GM18519 (cell line): ENCODE results near the gene JAZF1.

Source experiments
- ATAC-seq: cut with Tn5 transposase; IDR thresholded peaks from one replicate; pipeline ENCODE4 v1.9.1; 2021; ENCODE audit warnings: mild to moderate bottlenecking, moderate library complexity; ENCODE audit not compliant: unreplicated experiment, low FRiP score

JAZF1 gene

DNA sequence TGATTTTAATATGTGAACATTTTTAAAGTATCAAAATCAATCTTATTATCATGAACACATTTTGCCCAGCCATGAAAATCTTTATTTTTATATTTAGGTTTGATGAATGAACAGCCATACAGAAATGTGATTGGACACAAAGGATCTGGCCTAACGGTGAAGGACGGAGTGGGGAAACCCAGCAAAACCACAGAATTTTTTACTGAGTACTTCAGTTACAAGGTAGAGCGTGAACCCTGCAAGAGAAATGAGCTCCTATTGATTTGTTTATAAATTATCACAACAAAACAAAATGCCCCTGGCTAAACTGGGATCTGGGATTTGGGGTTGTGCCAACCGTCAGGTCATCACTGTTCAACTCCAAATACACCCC, 118.8 kb downstream of the JAZF1 start:
- no peak for ATAC-seq

DNA sequence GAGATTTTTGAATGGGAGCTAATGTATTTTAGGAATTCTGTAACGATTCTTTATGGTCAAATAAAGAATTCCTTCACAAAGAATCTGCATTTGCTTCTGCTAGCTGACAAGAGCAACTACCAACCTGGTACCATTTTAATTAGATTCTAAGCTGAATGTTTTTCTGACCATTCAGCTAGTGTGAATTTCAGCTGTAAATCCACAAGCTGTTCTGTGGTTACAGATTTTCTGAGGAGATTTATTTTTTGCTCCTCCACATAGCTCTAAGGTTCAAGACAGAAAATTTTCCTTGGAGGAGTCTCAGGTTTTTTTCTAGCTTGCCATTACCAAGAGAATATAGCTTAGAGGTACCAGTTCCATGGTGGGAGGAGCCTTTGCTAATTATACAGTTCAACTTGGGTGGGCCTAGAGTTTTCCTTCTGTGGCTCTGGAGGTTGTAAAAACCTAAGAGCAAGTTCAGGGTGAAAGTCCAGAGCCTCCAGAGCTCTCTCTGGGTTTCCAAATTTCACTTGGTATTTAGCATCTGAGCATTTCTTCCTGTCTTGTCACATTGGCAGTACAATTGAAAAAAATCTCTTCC, 120.1 kb downstream of the JAZF1 start:
- ATAC-seq, result no peak

GRCh38 chr7:28055161-28055544, 125.4 kb downstream of the JAZF1 start:
- no peak for ATAC-seq

DNA sequence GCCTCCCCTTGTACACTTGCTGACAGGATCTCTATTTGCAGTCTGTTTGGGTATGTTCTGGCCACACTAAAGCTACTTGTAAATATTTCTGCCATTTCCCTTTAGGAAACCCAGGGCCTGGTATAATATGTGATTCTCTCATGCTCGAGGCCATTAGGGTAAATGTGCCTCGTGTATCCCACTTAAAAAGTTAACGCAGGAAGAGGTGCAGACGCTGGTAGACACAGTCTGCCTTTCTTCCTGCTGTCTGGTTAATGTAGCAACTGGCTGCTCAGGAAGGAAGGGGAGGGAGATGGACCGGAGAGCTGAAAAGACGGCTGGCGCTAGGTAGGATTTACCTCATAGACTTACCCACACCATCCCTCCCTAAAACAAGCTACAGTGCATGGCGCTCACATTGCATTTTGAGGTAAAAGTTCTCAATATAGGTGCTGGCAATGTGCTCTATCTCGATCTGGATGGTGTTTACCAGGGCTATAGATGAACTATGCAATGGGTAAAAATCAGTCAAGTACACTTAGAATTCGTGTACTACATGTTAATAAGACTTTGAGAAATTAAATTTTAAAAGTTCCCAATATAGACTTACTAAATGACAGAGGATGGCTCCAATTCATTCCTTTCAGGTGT, 125.9 kb downstream of the JAZF1 start:
- no peak for ATAC-seq

DNA sequence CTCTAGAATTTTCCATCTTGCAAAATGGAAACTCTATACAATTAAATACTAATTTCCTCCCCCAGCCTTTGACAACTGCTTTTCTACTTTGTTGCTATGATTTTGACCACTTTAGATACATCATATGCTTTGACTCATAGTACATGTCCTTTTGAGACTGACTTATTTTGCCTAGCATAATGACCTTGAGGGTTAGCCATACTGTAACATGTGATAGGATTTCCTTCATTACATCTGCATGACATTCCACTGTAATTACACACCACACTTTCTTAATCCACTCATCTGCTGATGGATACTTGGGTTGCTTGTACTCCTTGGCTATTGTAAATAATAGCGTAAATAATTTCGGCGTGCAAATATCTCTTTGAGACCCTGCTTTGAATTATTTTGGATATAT, 127.7 kb downstream of the JAZF1 start:
- ATAC-seq, result no peak

GRCh38 chr7:28048694-28049093, 131.9 kb downstream of the JAZF1 start:
- no peak for ATAC-seq

DNA sequence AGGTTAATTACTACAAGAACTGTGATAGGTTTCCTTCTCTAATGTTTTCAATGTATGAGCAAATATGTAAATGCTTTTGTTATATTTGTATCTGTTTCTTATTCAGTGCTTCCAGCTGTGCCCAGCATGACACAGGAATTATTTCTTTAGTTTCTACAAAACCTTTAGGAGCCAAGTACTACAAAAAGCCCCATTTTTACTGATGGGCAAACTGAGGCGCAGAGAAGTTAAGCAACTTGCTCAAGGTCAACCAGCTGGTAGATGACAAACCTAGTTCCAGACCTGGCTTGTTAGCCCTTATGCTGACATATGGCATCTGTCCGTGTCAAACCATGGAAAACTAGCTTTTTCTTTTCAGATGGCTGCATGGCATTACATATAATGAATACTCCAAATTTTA, 134.6 kb downstream of the JAZF1 start:
- no peak for ATAC-seq

- ATAC-seq, result no peak
These were observed 135.0 kb downstream of the JAZF1 start for GRCh38 chr7:28045592-28045991.

GRCh38 chr7:28044825-28045224, 135.8 kb downstream of the JAZF1 start:
- no peak for ATAC-seq

DNA sequence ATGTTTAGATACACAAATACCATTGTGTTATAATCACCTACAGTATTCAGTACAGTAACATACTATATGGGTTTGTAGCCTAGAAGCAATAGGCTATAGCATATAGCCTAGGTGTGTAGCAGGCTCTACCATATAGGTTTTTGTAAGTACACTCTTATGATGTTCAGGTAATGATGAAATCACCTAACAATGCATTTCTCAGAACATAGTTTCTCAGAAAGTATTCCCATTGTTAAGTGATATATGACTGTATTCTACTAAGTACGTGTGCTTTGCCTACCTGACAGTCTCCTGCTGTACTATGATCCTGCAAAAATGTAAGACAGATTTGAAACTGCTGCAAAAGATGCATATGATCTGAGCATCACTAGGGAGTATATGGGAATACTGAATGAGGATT, 137.9 kb downstream of the JAZF1 start:
- no peak for ATAC-seq

- ATAC-seq, result no peak
These were observed 138.9 kb downstream of the JAZF1 start for GRCh38 chr7:28041508-28042314.

- ATAC-seq, result no peak
These were observed 142.3 kb downstream of the JAZF1 start for GRCh38 chr7:28038175-28038797.

DNA sequence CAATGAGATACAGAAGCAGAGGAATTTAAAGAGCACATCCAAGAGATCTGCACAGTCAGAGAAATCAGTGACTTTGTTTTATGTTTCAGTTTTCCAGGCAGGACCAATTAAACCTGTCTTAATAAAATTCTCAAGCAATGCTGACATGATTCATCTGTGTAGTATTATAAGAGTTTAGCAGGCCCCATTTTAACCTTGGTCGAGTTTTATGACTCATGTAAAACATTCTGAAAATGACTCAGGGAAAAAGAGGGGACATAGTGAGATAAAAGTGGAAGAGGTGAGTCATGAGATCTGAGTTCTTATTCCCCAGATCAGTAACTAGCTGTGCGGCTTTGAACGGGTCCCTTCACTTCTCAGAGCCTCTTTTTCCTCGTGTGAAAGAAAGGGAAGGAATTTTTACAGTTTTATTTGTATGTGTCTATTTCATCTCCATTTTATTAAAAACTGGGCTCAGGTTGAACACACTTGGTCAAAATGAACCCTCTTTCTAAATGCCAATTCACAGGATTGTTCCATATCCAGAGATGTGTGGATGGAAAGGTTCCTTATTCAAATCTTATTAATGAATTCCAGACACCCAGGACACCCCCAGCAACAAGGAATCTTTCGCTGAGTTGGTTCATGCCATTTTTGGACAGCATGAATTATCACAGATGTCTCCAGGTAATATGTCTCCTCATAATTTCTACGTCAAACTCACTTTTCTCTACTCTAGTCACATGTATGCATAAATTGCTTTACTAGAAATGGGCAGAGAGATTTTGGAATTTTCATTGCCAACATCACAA, 143.2 kb downstream of the JAZF1 start:
- ATAC-seq, result peak; percentile 93

- no peak for ATAC-seq
These were observed 143.9 kb downstream of the JAZF1 start for GRCh38 chr7:28036696-28037095.

DNA sequence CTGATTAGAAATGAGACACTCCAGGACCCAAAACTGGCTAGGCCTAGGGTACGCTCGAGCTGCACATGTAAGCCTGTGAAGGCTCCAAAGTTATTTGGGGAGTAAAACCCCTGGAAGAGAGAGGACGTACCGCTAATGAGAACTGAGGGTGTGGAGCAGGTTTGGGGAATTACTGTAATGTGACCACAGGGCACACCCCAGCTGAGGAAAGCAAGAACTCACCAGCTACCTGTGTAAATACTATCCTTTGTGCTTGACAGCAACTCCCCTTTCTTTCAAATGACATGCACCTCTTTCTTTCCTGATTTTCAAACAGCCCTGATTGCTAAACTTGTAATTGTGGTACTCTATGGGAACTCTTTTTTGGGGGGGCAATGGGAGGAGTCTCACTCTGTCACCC, 147.2 kb downstream of the JAZF1 start:
- ATAC-seq, result no peak

GRCh38 chr7:28032738-28033380, 147.7 kb downstream of the JAZF1 start:
- no peak for ATAC-seq

- ATAC-seq, result no peak
These were observed 151.5 kb downstream of the JAZF1 start for GRCh38 chr7:28029051-28029450.

- ATAC-seq, result no peak
These were observed 152.1 kb downstream of the JAZF1 start for GRCh38 chr7:28028471-28028870.

DNA sequence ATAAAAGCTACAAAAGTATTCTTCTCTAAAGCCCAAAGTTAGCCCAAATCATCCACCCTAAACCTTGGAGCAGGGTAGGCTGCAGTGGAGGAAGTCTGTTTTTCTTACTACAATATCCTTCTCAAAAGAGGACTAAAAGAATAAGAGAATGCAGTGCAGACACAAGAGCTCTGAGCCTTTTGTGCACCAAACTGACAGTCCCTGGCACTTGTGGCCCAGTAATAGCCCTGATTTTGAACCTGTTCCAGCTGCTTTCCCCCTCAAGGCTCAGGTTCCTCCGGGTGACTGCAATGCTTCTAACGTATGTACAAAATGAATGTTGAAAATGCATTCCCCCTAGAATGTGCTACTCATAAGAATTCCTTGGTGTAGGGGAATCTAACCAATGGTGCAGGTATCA, 154.4 kb downstream of the JAZF1 start:
- ATAC-seq, result no peak

DNA sequence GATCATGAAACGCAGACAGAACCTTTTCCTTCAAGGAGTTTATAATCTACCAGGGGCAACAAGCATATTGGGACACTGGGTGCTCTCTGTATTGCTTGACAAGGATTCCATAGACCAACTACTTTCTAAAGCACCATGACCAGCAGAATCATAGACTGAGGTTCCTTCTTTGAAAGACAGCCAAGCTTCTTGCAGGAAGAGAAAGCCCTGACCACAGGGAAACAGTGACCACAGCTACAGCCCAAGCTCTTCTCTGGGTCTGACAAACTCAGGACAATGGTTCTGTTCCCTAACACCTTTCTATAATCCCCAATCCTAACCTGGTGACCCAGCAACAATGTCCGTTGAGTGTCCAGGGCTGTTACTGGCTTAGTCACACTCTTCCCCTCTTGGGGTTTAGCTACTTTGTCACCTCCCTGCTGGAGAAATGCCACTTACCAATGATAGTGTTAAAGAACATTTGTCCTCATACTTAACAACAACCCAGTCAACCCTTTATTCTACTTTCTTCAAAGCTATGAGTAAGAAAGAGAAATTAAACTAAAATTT, 155.7 kb downstream of the JAZF1 start:
- ATAC-seq, result no peak
